H9 (cell line): ENCODE data around the gene KLHDC1. TPM values are rescaled to one million over a fixed set of nuclear protein-coding genes. Genes with fewer than 3 reads are reported as not detected.
"Not testable (repeated sequence)": the region's sequence is repeated elsewhere in the genome, so short reads cannot be mapped to it uniquely, and the experiment has no call there.

ENCODE experiments used
- DNase-seq: peaks from one replicate; pipeline ENCODE4 v3.0.0-alpha.2; 2017
- H2AFZ ChIP-seq: one replicate; pipeline ENCODE4 v1.6.1; 2013; ENCODE audit warnings: mild to moderate bottlenecking, low read length, control low read depth, moderate library complexity
- H2AK5ac ChIP-seq: 2 replicates; pipeline ENCODE4 v1.6.1; 2013; ENCODE audit warnings: low read length, control low read depth, mixed read lengths; ENCODE audit not compliant: insufficient read length
- H2BK120ac ChIP-seq: one replicate; pipeline ENCODE4 v1.6.1; 2013; ENCODE audit warnings: low read depth, mild to moderate bottlenecking, low read length, control low read depth, inconsistent platforms; ENCODE audit not compliant: poor library complexity, severe bottlenecking
- H2BK12ac ChIP-seq: 2 replicates; pipeline ENCODE4 v1.6.1; 2013; ENCODE audit warnings: low read length, control low read depth, mixed read lengths, low read depth; ENCODE audit not compliant: insufficient read length
- H2BK15ac ChIP-seq: 2 replicates; pipeline ENCODE4 v1.6.1; 2013; ENCODE audit warnings: low read depth, low read length, control low read depth
- H2BK20ac ChIP-seq: one replicate; pipeline ENCODE4 v1.6.1; 2013; ENCODE audit warnings: low read depth, mild to moderate bottlenecking, low read length, control low read depth, inconsistent platforms; ENCODE audit not compliant: poor library complexity, severe bottlenecking
- H2BK5ac ChIP-seq: 2 replicates; pipeline ENCODE4 v1.6.1; 2013; ENCODE audit warnings: low read length, control low read depth, mixed read lengths; ENCODE audit not compliant: insufficient read length
- H3K14ac ChIP-seq: 2 replicates; pipeline ENCODE4 v1.6.1; 2013; ENCODE audit warnings: low read length, control low read depth; ENCODE audit not compliant: insufficient read depth
- H3K18ac ChIP-seq: 2 replicates; pipeline ENCODE4 v1.6.1; 2013; ENCODE audit warnings: low read depth, mild to moderate bottlenecking, mixed read lengths, low read length, control low read depth; ENCODE audit not compliant: insufficient read length
- H3K23ac ChIP-seq: 2 replicates; pipeline ENCODE4 v1.6.1; 2013; ENCODE audit warnings: low read length, control low read depth, mixed read lengths, low read depth; ENCODE audit not compliant: insufficient read length
- H3K23me2 ChIP-seq: 2 replicates; pipeline ENCODE4 v1.6.1; 2013; ENCODE audit warnings: low read depth, mild to moderate bottlenecking, mixed read lengths, low read length, control low read depth; ENCODE audit not compliant: insufficient read length, poor library complexity, severe bottlenecking
- H3K27ac ChIP-seq: 2 replicates; pipeline ENCODE4 v1.5.1; 2013; ENCODE audit warnings: low read length, control low read depth, mixed read lengths, low read depth; ENCODE audit not compliant: insufficient read length
- H3K27me3 ChIP-seq: 2 replicates; pipeline ENCODE4 v1.6.1; 2013; ENCODE audit warnings: low read length, control low read depth, inconsistent platforms; ENCODE audit not compliant: insufficient read depth
- H3K4ac ChIP-seq: 2 replicates; pipeline ENCODE4 v1.6.1; 2013; ENCODE audit warnings: low read depth, mild to moderate bottlenecking, control low read depth, inconsistent platforms, low read length, moderate library complexity
- H3K4me1 ChIP-seq: 2 replicates; pipeline ENCODE4 v1.6.1; 2013; ENCODE audit warnings: low read length, control low read depth, inconsistent platforms; ENCODE audit not compliant: insufficient read depth
- H3K4me2 ChIP-seq: 2 replicates; pipeline ENCODE4 v1.6.1; 2013; ENCODE audit warnings: low read length, control low read depth, mixed read lengths; ENCODE audit not compliant: insufficient read length, insufficient read depth
- H3K56ac ChIP-seq: 2 replicates; pipeline ENCODE4 v1.6.1; 2013; ENCODE audit warnings: low read depth, mild to moderate bottlenecking, mixed read lengths, low read length, control low read depth; ENCODE audit not compliant: insufficient read length
- H3K79me1 ChIP-seq: 2 replicates; pipeline ENCODE4 v1.6.1; 2013; ENCODE audit warnings: low read depth, mild to moderate bottlenecking, moderate library complexity, low read length, control low read depth, inconsistent platforms; ENCODE audit not compliant: insufficient read depth, poor library complexity, severe bottlenecking
- H3K79me2 ChIP-seq: 2 replicates; pipeline ENCODE4 v1.6.1; 2013; ENCODE audit warnings: low read length, control low read depth, inconsistent platforms; ENCODE audit not compliant: insufficient read depth
- H3K9ac ChIP-seq: 2 replicates; pipeline ENCODE4 v1.6.1; 2013; ENCODE audit warnings: low read length, control low read depth, mixed read lengths; ENCODE audit not compliant: insufficient read length; ENCODE audit errors: extremely low read depth
- H3K9me3 ChIP-seq: one replicate; pipeline ENCODE4 v1.6.1; 2013; ENCODE audit warnings: low read depth, low read length, inconsistent platforms; ENCODE audit not compliant: control insufficient read depth
- H3T11ph ChIP-seq: one replicate; pipeline ENCODE4 v1.6.1; 2013; ENCODE audit warnings: mild to moderate bottlenecking, low read length, control low read depth, inconsistent platforms
- H4K20me1 ChIP-seq: one replicate; pipeline ENCODE4 v1.6.1; 2013; ENCODE audit not compliant: control insufficient read depth, insufficient read length, insufficient read depth
- H4K5ac ChIP-seq: 2 replicates; pipeline ENCODE4 v1.6.1; 2013; ENCODE audit warnings: low read depth, mild to moderate bottlenecking, mixed read lengths, low read length, control low read depth; ENCODE audit not compliant: insufficient read length
- H4K8ac ChIP-seq: replicated peaks from 2 replicates; pipeline ENCODE4 v1.6.1; 2013; ENCODE audit warnings: low read length, control low read depth, mixed read lengths, low read depth; ENCODE audit not compliant: insufficient read length
- H4K91ac ChIP-seq: 2 replicates; pipeline ENCODE4 v1.6.1; 2013; ENCODE audit warnings: low read depth, mild to moderate bottlenecking, moderate library complexity, mixed read lengths, low read length, control low read depth; ENCODE audit not compliant: insufficient read length
- H3K27ac Mint-ChIP-seq, 3 experiments: 2 replicates in 2 of 3; 3 replicates in 1 of 3; pipeline ENCODE4 v1.8.0; 2020 to 2021; ENCODE audit warnings: mixed read lengths in 3 of 3, mild to moderate bottlenecking in 1 of 3, moderate library complexity in 1 of 3
- H3K27me3 Mint-ChIP-seq: 2 replicates; pipeline ENCODE4 v1.8.0; 2021; ENCODE audit warnings: low read depth, mild to moderate bottlenecking, moderate library complexity, mixed read lengths
- H3K36me3 Mint-ChIP-seq, 3 experiments: 2 replicates in 2 of 3; 3 replicates in 1 of 3; pipeline ENCODE4 v1.8.0; 2020 to 2021; ENCODE audit warnings: low read depth in 3 of 3, mixed read lengths in 3 of 3; ENCODE audit not compliant: insufficient read depth in 1 of 3
- H3K4me1 Mint-ChIP-seq, 2 experiments: 2 replicates each; pipeline ENCODE4 v1.8.0; 2020; ENCODE audit warnings: mixed read lengths in 2 of 2
- H3K4me3 Mint-ChIP-seq, 2 experiments: 2 replicates in 1 of 2; 3 replicates in 1 of 2; pipeline ENCODE4 v1.8.0; 2020 to 2021; ENCODE audit warnings: mild to moderate bottlenecking in 2 of 2, mixed read lengths in 2 of 2, moderate library complexity in 1 of 2
- H3K9me3 Mint-ChIP-seq, 2 experiments: 2 replicates in 1 of 2; 3 replicates in 1 of 2; pipeline ENCODE4 v1.8.0; 2020; ENCODE audit warnings: mild to moderate bottlenecking in 2 of 2, mixed read lengths in 2 of 2, moderate library complexity in 1 of 2
- WGBS: extraction: QIAGEN DNeasy Blood & Tissue Kit; methylation state at CpG from one replicate; pipeline ENCODE4 v1.1.7; 2013; ENCODE audit warnings: missing lambda C conversion rate, low lambda C conversion rate, mixed read lengths; ENCODE audit not compliant: insufficient read length; ENCODE audit errors: extremely low coverage; 5-methylcytosine and 5-hydroxymethylcytosine counted together
- total RNA-seq: library from RNA; stranded (reverse); gene quantifications from 2 replicates; pipeline ENCODE4 v1.2.1, GENCODE V29; 2021
- TF ChIP-seq, protein P1 (sequence below): fragments of 200-600 bp; sonication (generic); conservative IDR thresholded peaks from 3 replicates; pipeline ENCODE4 v1.8.0; 2021; ENCODE audit warnings: antibody characterized with exemption, mild to moderate bottlenecking

Gene KLHDC1
- total RNA-seq, 1 experiment from 2014 or later: not detected

DNA sequence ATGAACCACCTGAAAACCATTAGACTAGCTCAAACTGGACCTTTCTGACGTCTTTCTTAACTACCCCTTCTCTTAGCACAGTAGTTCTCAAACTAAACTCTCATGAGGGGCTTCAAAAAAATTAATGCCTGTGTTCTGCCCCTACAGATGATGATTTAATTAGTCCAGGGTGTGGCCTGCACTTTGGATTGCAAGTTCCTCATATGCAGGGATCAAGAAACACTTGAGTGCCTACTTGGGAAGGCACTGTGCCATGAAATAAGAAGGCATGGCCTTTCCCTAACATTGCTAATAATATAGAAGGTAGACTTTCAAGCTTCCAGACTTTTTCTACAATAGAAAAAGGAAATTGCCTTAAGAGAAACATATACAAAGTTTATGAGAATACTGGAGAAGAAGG lies 52.3 kb downstream of the KLHDC1 start:
- H2BK15ac ChIP-seq: no peak overlapping the region
- TF ChIP-seq, protein P1, sequence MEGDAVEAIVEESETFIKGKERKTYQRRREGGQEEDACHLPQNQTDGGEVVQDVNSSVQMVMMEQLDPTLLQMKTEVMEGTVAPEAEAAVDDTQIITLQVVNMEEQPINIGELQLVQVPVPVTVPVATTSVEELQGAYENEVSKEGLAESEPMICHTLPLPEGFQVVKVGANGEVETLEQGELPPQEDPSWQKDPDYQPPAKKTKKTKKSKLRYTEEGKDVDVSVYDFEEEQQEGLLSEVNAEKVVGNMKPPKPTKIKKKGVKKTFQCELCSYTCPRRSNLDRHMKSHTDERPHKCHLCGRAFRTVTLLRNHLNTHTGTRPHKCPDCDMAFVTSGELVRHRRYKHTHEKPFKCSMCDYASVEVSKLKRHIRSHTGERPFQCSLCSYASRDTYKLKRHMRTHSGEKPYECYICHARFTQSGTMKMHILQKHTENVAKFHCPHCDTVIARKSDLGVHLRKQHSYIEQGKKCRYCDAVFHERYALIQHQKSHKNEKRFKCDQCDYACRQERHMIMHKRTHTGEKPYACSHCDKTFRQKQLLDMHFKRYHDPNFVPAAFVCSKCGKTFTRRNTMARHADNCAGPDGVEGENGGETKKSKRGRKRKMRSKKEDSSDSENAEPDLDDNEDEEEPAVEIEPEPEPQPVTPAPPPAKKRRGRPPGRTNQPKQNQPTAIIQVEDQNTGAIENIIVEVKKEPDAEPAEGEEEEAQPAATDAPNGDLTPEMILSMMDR: no peak
- Mint-ChIP-seq H3K36me3 (no peaks in the 10 kb centered on the region), H3K4me3 (no peak overlapping the region), H3K27me3 (peaks cover 12% of the 10 kb centered on the region), H3K27ac (no peak overlapping the region), H3K9me3 (no peaks in the 10 kb centered on the region), H3K4me1 (no peaks in the 10 kb centered on the region)
- no peaks in the 10 kb centered on the region for H3K79me2 ChIP-seq
- no peaks in the 10 kb centered on the region for H3K27me3 ChIP-seq
- H3T11ph ChIP-seq: no peak overlapping the region
- no peaks in the 10 kb centered on the region for H3K9me3 ChIP-seq
- H3K4me2 ChIP-seq: no peak overlapping the region
- no peak overlapping the region for H2AK5ac ChIP-seq
- no peaks in the 10 kb centered on the region for H3K4me1 ChIP-seq
- no peak overlapping the region for H2BK20ac ChIP-seq
- no peak overlapping the region for H3K4ac ChIP-seq
- no peak for DNase-seq
- no peak overlapping the region for H4K5ac ChIP-seq
- H2BK12ac ChIP-seq: no peak overlapping the region
- H2BK5ac ChIP-seq: no peak overlapping the region
- H3K79me1 ChIP-seq: no peaks in the 10 kb centered on the region
- no peak overlapping the region for H3K9ac ChIP-seq
- no peak overlapping the region for H3K27ac ChIP-seq
- no peak overlapping the region for H3K56ac ChIP-seq
- no peak overlapping the region for H3K18ac ChIP-seq
- H2AFZ ChIP-seq: no peak overlapping the region
- H3K23me2 ChIP-seq: no peaks in the 10 kb centered on the region
- H4K20me1 ChIP-seq: no peaks in the 10 kb centered on the region
- WGBS: no CpG with 5 or more reads among the region's 1 CpG
- no peak overlapping the region for H4K91ac ChIP-seq
- no peak overlapping the region for H3K14ac ChIP-seq
- no peak overlapping the region for H3K23ac ChIP-seq
- no peak overlapping the region for H4K8ac ChIP-seq
- H2BK120ac ChIP-seq: no peak overlapping the region

DNA sequence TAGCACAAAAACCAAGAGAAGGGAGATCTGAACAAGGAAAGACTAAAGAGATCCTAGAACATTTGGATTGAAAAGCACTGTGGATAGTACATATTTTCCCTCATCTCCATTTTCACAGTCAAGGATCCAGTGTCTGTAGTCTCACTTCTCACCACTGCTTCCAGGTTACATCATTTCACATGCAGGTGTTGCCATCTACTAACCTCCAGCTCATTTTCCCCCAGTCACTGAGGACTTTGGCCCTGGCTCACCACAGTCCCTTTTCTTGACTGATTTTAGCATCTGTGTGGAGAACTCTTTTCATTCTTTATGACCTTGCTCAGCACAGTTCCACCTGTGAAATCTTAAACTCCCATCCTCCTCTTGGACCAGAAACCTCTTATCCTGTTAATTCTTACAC lies 53.6 kb downstream of the KLHDC1 start:
- H2AK5ac ChIP-seq, DNase-seq, H3T11ph ChIP-seq, H3K4me1 Mint-ChIP-seq, H3K27ac ChIP-seq, H3K79me1 ChIP-seq, H2BK15ac ChIP-seq, H3K18ac ChIP-seq, H2BK5ac ChIP-seq, H3K9ac ChIP-seq, H3K4me2 ChIP-seq, H2BK120ac ChIP-seq, H3K23me2 ChIP-seq, H4K8ac ChIP-seq, H3K56ac ChIP-seq, H3K9me3 Mint-ChIP-seq, H2AFZ ChIP-seq, H3K4me1 ChIP-seq, H4K91ac ChIP-seq, H4K5ac ChIP-seq, H3K27me3 ChIP-seq, H3K9me3 ChIP-seq, H3K23ac ChIP-seq, H2BK12ac ChIP-seq, H3K4ac ChIP-seq, H4K20me1 ChIP-seq, H3K36me3 Mint-ChIP-seq, H2BK20ac ChIP-seq, H3K4me3 Mint-ChIP-seq, H3K14ac ChIP-seq, H3K79me2 ChIP-seq, H3K27ac Mint-ChIP-seq: not testable (repeated sequence)
- H3K27me3 Mint-ChIP-seq: peaks cover 12% of the 10 kb centered on the region
